Activated naive CD8-positive, alpha-beta T cell treated with anti-CD3 and anti-CD28 coated beads, Interleukin-2, amount 10 ng/mL, durations not matched to agents 7 days and 5 days (primary cell): ENCODE data around the gene ZIC4. TPM values are rescaled to one million over a fixed set of nuclear protein-coding genes. Genes with fewer than 3 reads are reported as not detected.

Experiments
- ATAC-seq: fragments of 150-1000 bp; cut with Tn5 transposase; one replicate; pipeline ENCODE4 v1.10.0; 2021; ENCODE audit warnings: low read depth, moderate library complexity
- POLR2A ChIA-PET: fragments of 350-600 bp; sonication (Branson Sonifier 250); formaldehyde crosslinking; loops from one replicate; lab custom pipeline; 2021; ENCODE audit warnings: antibody characterized with exemption; lab: Charles Lee
- DNase-seq: peaks from one replicate; pipeline ENCODE4 v3.0.0; 2021
- H3K27ac Mint-ChIP-seq: one replicate; pipeline ENCODE4 v1.8.0; 2022; ENCODE audit warnings: mild to moderate bottlenecking, mixed read lengths
- H3K27me3 Mint-ChIP-seq: one replicate; pipeline ENCODE4 v1.8.0; 2022; ENCODE audit warnings: mild to moderate bottlenecking, moderate library complexity, mixed read lengths
- H3K36me3 Mint-ChIP-seq: one replicate; pipeline ENCODE4 v1.8.0; 2021; ENCODE audit warnings: mild to moderate bottlenecking, mixed read lengths
- H3K4me1 Mint-ChIP-seq: one replicate; pipeline ENCODE4 v1.8.0; 2021; ENCODE audit warnings: mixed read lengths
- H3K4me3 Mint-ChIP-seq: one replicate; pipeline ENCODE4 v1.8.0; 2022; ENCODE audit warnings: mild to moderate bottlenecking, moderate library complexity, mixed read lengths
- H3K9me3 Mint-ChIP-seq: one replicate; pipeline ENCODE4 v1.8.0; 2021; ENCODE audit warnings: mixed read lengths
- total RNA-seq, 2 experiments: library from RNA; stranded (reverse); gene quantifications; one replicate each; pipeline ENCODE4 v1.2.3, GENCODE V29; 2021

Gene ZIC4
- total RNA-seq, 2 experiments from 2014 or later, result not detected

- no peak overlapping the region for H3K4me3 Mint-ChIP-seq
- peaks cover 75% of the 10 kb centered on the region for H3K27me3 Mint-ChIP-seq
- peaks cover 1% of the 10 kb centered on the region for H3K9me3 Mint-ChIP-seq
- DNase-seq (no peak), ATAC-seq (no peak)
- H3K4me1 Mint-ChIP-seq, result no peaks in the 10 kb centered on the region
- POLR2A ChIA-PET, result interaction anchor here (0.6 kb wide), 1 partner anchor 1486 kb away, joined by 4 read pairs; no protein-coding TSS in a partner anchor
- H3K27ac Mint-ChIP-seq, result no peak overlapping the region
- no peaks in the 10 kb centered on the region for H3K36me3 Mint-ChIP-seq
Measured at GRCh38 chr3:147371771-147372340, 34.5 kb downstream of the ZIC4 start.

- DNase-seq, result no peak
- peaks cover 1% of the 10 kb centered on the region for H3K9me3 Mint-ChIP-seq
- no peaks in the 10 kb centered on the region for H3K36me3 Mint-ChIP-seq
- H3K27ac Mint-ChIP-seq, result no peak overlapping the region
- POLR2A ChIA-PET, result no interaction called here
- H3K4me3 Mint-ChIP-seq, result no peak overlapping the region
- H3K27me3 Mint-ChIP-seq, result peaks cover 73% of the 10 kb centered on the region
- no peaks in the 10 kb centered on the region for H3K4me1 Mint-ChIP-seq
- no peak for ATAC-seq
Measured at GRCh38 chr3:147371140-147371539, 35.2 kb downstream of the ZIC4 start.

- POLR2A ChIA-PET, result no interaction called here
- Mint-ChIP-seq H3K27ac (no peak overlapping the region), H3K4me3 (no peak overlapping the region), H3K9me3 (peaks cover 1% of the 10 kb centered on the region), H3K27me3 (peaks cover 72% of the 10 kb centered on the region), H3K36me3 (no peaks in the 10 kb centered on the region), H3K4me1 (no peaks in the 10 kb centered on the region)
- no peak for DNase-seq
- ATAC-seq, result no peak
Measured at GRCh38 chr3:147370349-147370748, 36.0 kb downstream of the ZIC4 start.

GRCh38 chr3:147369661-147370123, 36.7 kb downstream of the ZIC4 start:
- no peak for ATAC-seq
- Mint-ChIP-seq H3K4me3 (no peak overlapping the region), H3K36me3 (no peaks in the 10 kb centered on the region), H3K27me3 (peaks cover 68% of the 10 kb centered on the region), H3K27ac (no peak overlapping the region), H3K9me3 (peaks cover 1% of the 10 kb centered on the region), H3K4me1 (no peaks in the 10 kb centered on the region)
- POLR2A ChIA-PET, result no interaction called here
- no peak for DNase-seq

GRCh38 chr3:147369231-147369630, 37.1 kb downstream of the ZIC4 start:
- POLR2A ChIA-PET, result no interaction called here
- no peak overlapping the region for H3K4me3 Mint-ChIP-seq
- ATAC-seq (no peak), DNase-seq (no peak)
- peaks cover 65% of the 10 kb centered on the region for H3K27me3 Mint-ChIP-seq
- peaks cover 1% of the 10 kb centered on the region for H3K9me3 Mint-ChIP-seq
- H3K27ac Mint-ChIP-seq, result no peak overlapping the region
- H3K4me1 Mint-ChIP-seq, result no peaks in the 10 kb centered on the region
- H3K36me3 Mint-ChIP-seq, result no peaks in the 10 kb centered on the region

GRCh38 chr3:147368561-147369221, 37.7 kb downstream of the ZIC4 start:
- Mint-ChIP-seq H3K36me3 (no peaks in the 10 kb centered on the region), H3K4me1 (no peaks in the 10 kb centered on the region), H3K9me3 (peaks cover 1% of the 10 kb centered on the region), H3K4me3 (no peak overlapping the region), H3K27ac (no peak overlapping the region), H3K27me3 (peaks cover 61% of the 10 kb centered on the region)
- ATAC-seq (no peak), DNase-seq (no peak)
- POLR2A ChIA-PET, result no interaction called here

- Mint-ChIP-seq H3K27me3 (peaks cover 57% of the 10 kb centered on the region), H3K4me3 (no peak overlapping the region), H3K9me3 (peaks cover 1% of the 10 kb centered on the region), H3K36me3 (no peaks in the 10 kb centered on the region), H3K27ac (no peak overlapping the region), H3K4me1 (no peaks in the 10 kb centered on the region)
- ATAC-seq (no peak), DNase-seq (no peak)
- POLR2A ChIA-PET, result no interaction called here
Measured at GRCh38 chr3:147368151-147368550, 38.2 kb downstream of the ZIC4 start.

GRCh38 chr3:147367676-147368075, 38.7 kb downstream of the ZIC4 start:
- Mint-ChIP-seq H3K4me3 (no peak overlapping the region), H3K36me3 (no peaks in the 10 kb centered on the region), H3K27me3 (peaks cover 53% of the 10 kb centered on the region), H3K9me3 (peaks cover 1% of the 10 kb centered on the region), H3K4me1 (no peaks in the 10 kb centered on the region), H3K27ac (no peak overlapping the region)
- POLR2A ChIA-PET, result no interaction called here
- ATAC-seq (no peak), DNase-seq (no peak)

GRCh38 chr3:147365196-147366115, 40.9 kb downstream of the ZIC4 start:
- Mint-ChIP-seq H3K4me3 (no peak overlapping the region), H3K27ac (no peak overlapping the region), H3K36me3 (no peaks in the 10 kb centered on the region), H3K4me1 (no peaks in the 10 kb centered on the region), H3K27me3 (peaks cover 41% of the 10 kb centered on the region), H3K9me3 (peaks cover 1% of the 10 kb centered on the region)
- POLR2A ChIA-PET, result no interaction called here
- ATAC-seq (no peak), DNase-seq (no peak)

- H3K4me1 Mint-ChIP-seq, result no peaks in the 10 kb centered on the region
- H3K36me3 Mint-ChIP-seq, result no peaks in the 10 kb centered on the region
- no peak for DNase-seq
- no peak for ATAC-seq
- POLR2A ChIA-PET, result no interaction called here
- H3K9me3 Mint-ChIP-seq, result no peaks in the 10 kb centered on the region
- H3K27ac Mint-ChIP-seq, result no peak overlapping the region
- peaks cover 41% of the 10 kb centered on the region for H3K27me3 Mint-ChIP-seq
- no peak overlapping the region for H3K4me3 Mint-ChIP-seq
Measured at GRCh38 chr3:147364771-147365170, 41.6 kb downstream of the ZIC4 start.

- POLR2A ChIA-PET, result no interaction called here
- H3K9me3 Mint-ChIP-seq, result peaks cover 2% of the 10 kb centered on the region
- ATAC-seq (no peak), DNase-seq (peak; percentile 53)
- no peak overlapping the region for H3K4me3 Mint-ChIP-seq
- no peaks in the 10 kb centered on the region for H3K4me1 Mint-ChIP-seq
- H3K36me3 Mint-ChIP-seq, result no peaks in the 10 kb centered on the region
- H3K27ac Mint-ChIP-seq, result no peak overlapping the region
- H3K27me3 Mint-ChIP-seq, result peaks cover 45% of the 10 kb centered on the region
Measured at GRCh38 chr3:147361454-147362420, 44.6 kb downstream of the ZIC4 start.

GRCh38 chr3:147360646-147361453, 45.5 kb downstream of the ZIC4 start:
- POLR2A ChIA-PET, result no interaction called here
- H3K4me3 Mint-ChIP-seq, result no peak overlapping the region
- DNase-seq (no peak), ATAC-seq (no peak)
- no peaks in the 10 kb centered on the region for H3K4me1 Mint-ChIP-seq
- peaks cover 2% of the 10 kb centered on the region for H3K9me3 Mint-ChIP-seq
- peak overlapping the region; percentile 15 for H3K27ac Mint-ChIP-seq
- H3K27me3 Mint-ChIP-seq, result peaks cover 52% of the 10 kb centered on the region
- H3K36me3 Mint-ChIP-seq, result no peaks in the 10 kb centered on the region
